Natural killer cell (primary cell): ENCODE measurements around the gene IRS2. TPM values are rescaled to one million over a fixed set of nuclear protein-coding genes. Genes with fewer than 3 reads are reported as not detected.

Experiments used
- ATAC-seq, 3 donors: fragments of 150-1000 bp in 2 of 3; fragments of 200-7000 bp in 1 of 3; cut with Tn5 transposase; 1 replicate in 1 of 3; 2 replicates in 2 of 3; pipeline ENCODE4 v1.10.0; 2021; ENCODE audit warnings: mild to moderate bottlenecking in 2 of 3, moderate library complexity in 2 of 3
- DNase-seq, 2 donors: peaks; one replicate each; pipeline versions ENCODE4 v3.0.0 to v3.0.0-alpha.2; 2013 to 2021; ENCODE audit warnings: mixed read lengths in 1 of 2
- H3K27ac ChIP-seq: one replicate; pipeline ENCODE4 v1.5.1; 2013; ENCODE audit warnings: mild to moderate bottlenecking, low read length
- H3K27me3 ChIP-seq: one replicate; pipeline ENCODE4 v1.6.1; 2013; ENCODE audit warnings: low read length; ENCODE audit not compliant: control insufficient read depth, insufficient read depth
- H3K36me3 ChIP-seq: one replicate; pipeline ENCODE4 v1.6.1; 2013; ENCODE audit warnings: low read length; ENCODE audit not compliant: control insufficient read depth, insufficient read depth
- H3K4me1 ChIP-seq: one replicate; pipeline ENCODE4 v1.6.1; 2013; ENCODE audit warnings: low read length; ENCODE audit not compliant: control insufficient read depth, insufficient read depth
- H3K4me3 ChIP-seq: one replicate; pipeline ENCODE4 v1.5.1; 2013; ENCODE audit warnings: low read length
- H3K9me3 ChIP-seq: one replicate; pipeline ENCODE4 v1.6.1; 2013; ENCODE audit warnings: low read length; ENCODE audit not compliant: control insufficient read depth, insufficient read depth
- H3K27ac Mint-ChIP-seq, 2 donors: one replicate each; pipeline ENCODE4 v1.8.0; 2022; ENCODE audit warnings: mild to moderate bottlenecking in 2 of 2, mixed read lengths in 2 of 2, moderate library complexity in 1 of 2
- H3K27me3 Mint-ChIP-seq, 2 donors: one replicate each; pipeline ENCODE4 v1.8.0; 2022; ENCODE audit warnings: low read depth in 2 of 2, mixed read lengths in 2 of 2
- H3K36me3 Mint-ChIP-seq: one replicate; pipeline ENCODE4 v1.8.0; 2022; ENCODE audit warnings: mixed read lengths
- H3K4me1 Mint-ChIP-seq, 2 donors: one replicate each; pipeline ENCODE4 v1.8.0; 2022; ENCODE audit warnings: mixed read lengths in 2 of 2
- H3K4me3 Mint-ChIP-seq: one replicate; pipeline ENCODE4 v1.8.0; 2022; ENCODE audit warnings: mild to moderate bottlenecking, moderate library complexity, mixed read lengths
- H3K9me3 Mint-ChIP-seq, 2 donors: one replicate each; pipeline ENCODE4 v1.8.0; 2022; ENCODE audit warnings: mixed read lengths in 2 of 2
- CTCF ChIP-seq: fragments of 200-600 bp; IDR thresholded peaks from one replicate; pipeline ENCODE4 v1.8.0; 2022; ENCODE audit warnings: antibody characterized with exemption
- WGBS: methylation state at CpG from one replicate; pipeline ENCODE4 v1.1.7; 2013; ENCODE audit warnings: missing lambda C conversion rate; ENCODE audit not compliant: insufficient coverage; 5-methylcytosine and 5-hydroxymethylcytosine counted together
- intact Hi-C: fragments of 100-400 bp; cut with micrococcal nuclease; formaldehyde crosslinking; loops from one replicate; pipeline ENCODE4 v1.14.2; 2022
- total RNA-seq, 4 donors: library from RNA; stranded (reverse); fragments of 120-200 nt in 1 of 4; gene quantifications; one replicate each; pipeline versions ENCODE4 v1.2.3 to v1.2.4, GENCODE V29; 2013 to 2022

Gene IRS2
- 10 to 100 TPM; 39.8 to 79.1 (median 60.9) TPM for total RNA-seq
- 5.6 TPM for total RNA-seq (2013)

- Mint-ChIP-seq H3K27ac (peak within 1 kb of the TSS; percentile 77 to 87), H3K4me3 (peak within 1 kb of the TSS; percentile 90), H3K27me3 (peaks cover 7 to 11% of the 10 kb centered on the region in 2 donors), H3K4me1 (peaks cover 16 to 19% of the 10 kb centered on the region in 2 donors), H3K9me3 (no peaks in the 10 kb centered on the region), H3K36me3 (no peaks in the 10 kb centered on the region)
- ATAC-seq (peak; percentile 82 to 95 (median 87)), DNase-seq (peak; percentile 96 to 97)
- Histone ChIP-seq H3K27me3 (no peaks in the 10 kb centered on the region), H3K4me1 (peaks cover 12% of the 10 kb centered on the region), H3K9me3 (no peaks in the 10 kb centered on the region), H3K36me3 (peaks cover 2% of the 10 kb centered on the region), H3K27ac (peak within 1 kb of the TSS; percentile 67), H3K4me3 (peak within 1 kb of the TSS; percentile 56)
- no peak for TF ChIP-seq CTCF
- intact Hi-C loops: loop anchor here (5.0 kb wide), 1 partner anchor 79 kb away; no protein-coding TSS in a partner anchor
- under 1% methylated on average over 95 of the region's 98 CpGs for WGBS
Observed at GRCh38 chr13:109786457-109787134, at the start of gene IRS2. IRS2 (minus strand) TSS chr13:109786583; CDS start chr13:109786053, 530 bp downstream.

- WGBS: 81% methylated on average over 12 of the region's 16 CpGs
- TF ChIP-seq CTCF: no peak
Observed at GRCh38 chr13:109834973-109835720, 48.8 kb upstream of the IRS2 start.

GRCh38 chr13:109833940-109834339 is 47.6 kb upstream of the IRS2 start:
- no peak for ATAC-seq
- intact Hi-C loops: no loop called here

More at GRCh38 chr13:109834973-109835720, 48.8 kb upstream of the IRS2 start:
- intact Hi-C loops: no loop called here
- Mint-ChIP-seq H3K9me3 (peaks cover 0 to 5% of the 10 kb centered on the region in 2 donors), H3K4me3 (no peak overlapping the region), H3K4me1 (peaks cover under 1 to 5% of the 10 kb centered on the region in 2 donors), H3K27ac (no peak overlapping the region), H3K27me3 (peaks cover 9 to 31% of the 10 kb centered on the region in 2 donors), H3K36me3 (no peaks in the 10 kb centered on the region)
- H3K36me3 ChIP-seq: no peaks in the 10 kb centered on the region
- ATAC-seq (no peak), DNase-seq (no peak)
- no peaks in the 10 kb centered on the region for H3K9me3 ChIP-seq
- H3K4me1 ChIP-seq: no peaks in the 10 kb centered on the region
- H3K27me3 ChIP-seq: no peaks in the 10 kb centered on the region
- H3K4me3 ChIP-seq: no peak overlapping the region
- H3K27ac ChIP-seq: no peak overlapping the region

More at GRCh38 chr13:109833940-109834339, 47.6 kb upstream of the IRS2 start:
- no peak overlapping the region for H3K4me3 ChIP-seq
- no peaks in the 10 kb centered on the region for H3K27me3 ChIP-seq
- TF ChIP-seq CTCF: no peak
- 92% methylated on average over 5 of the region's 5 CpGs for WGBS
- no peaks in the 10 kb centered on the region for H3K4me1 ChIP-seq
- Mint-ChIP-seq H3K36me3 (no peaks in the 10 kb centered on the region), H3K9me3 (peaks cover 0 to 5% of the 10 kb centered on the region in 2 donors), H3K4me3 (no peak overlapping the region), H3K4me1 (no peaks in the 10 kb centered on the region), H3K27ac (no peak overlapping the region), H3K27me3 (peaks cover 6 to 19% of the 10 kb centered on the region in 2 donors)
- DNase-seq: no peak
- H3K9me3 ChIP-seq: no peaks in the 10 kb centered on the region
- no peaks in the 10 kb centered on the region for H3K36me3 ChIP-seq
- no peak overlapping the region for H3K27ac ChIP-seq
